Neutrophil (primary cell): ENCODE measurements around the gene C22orf31.

ENCODE experiments used
- H3K27ac ChIP-seq: fragments of 200-600 bp; sonication (generic); 2 replicates; pipeline ENCODE4 v1.5.1; 2016; ENCODE audit warnings: mild to moderate bottlenecking, moderate library complexity
- H3K27me3 ChIP-seq: fragments of 200-600 bp; sonication (generic); 2 replicates; pipeline ENCODE4 v1.6.0; 2016; ENCODE audit warnings: mild to moderate bottlenecking
- H3K36me3 ChIP-seq: fragments of 200-600 bp; sonication (generic); 2 replicates; pipeline ENCODE4 v1.5.1; 2017
- H3K4me1 ChIP-seq, 2 experiments: fragments of 200-600 bp in 1 of 2; sonication (generic) in 1 of 2; 1 replicate in 1 of 2; 2 replicates in 1 of 2; pipeline versions ENCODE4 v1.5.1 to v1.6.1; 2013 to 2016; ENCODE audit warnings: low read depth in 1 of 2, low read length in 1 of 2, mild to moderate bottlenecking in 1 of 2, moderate library complexity in 1 of 2; ENCODE audit not compliant: control insufficient read depth in 1 of 2, insufficient read depth in 1 of 2
- H3K4me3 ChIP-seq, 2 experiments: fragments of 200-600 bp in 1 of 2; sonication (generic) in 1 of 2; 1 replicate in 1 of 2; 2 replicates in 1 of 2; pipeline ENCODE4 v1.5.1; 2013 to 2016; ENCODE audit warnings: low read depth in 1 of 2, low read length in 1 of 2, mild to moderate bottlenecking in 1 of 2, moderate library complexity in 1 of 2
- H3K9me3 ChIP-seq: fragments of 200-600 bp; sonication (generic); 2 replicates; pipeline ENCODE4 v1.5.1; 2016
- CTCF ChIP-seq: fragments of 200-600 bp; sonication (generic); IDR thresholded peaks from 2 replicates; pipeline ENCODE4 v1.5.1; 2016; ENCODE audit warnings: antibody characterized with exemption

C22orf31 gene

GRCh38 chr22:29093501-29094300, 32.1 kb upstream of the C22orf31 start:
- Histone ChIP-seq H3K27me3 (peaks cover 30% of the 10 kb centered on the region), H3K9me3 (no peaks in the 10 kb centered on the region), H3K4me1 (peaks cover 0 to 5% of the 10 kb centered on the region in 2 experiments), H3K27ac (no peak overlapping the region), H3K36me3 (no peaks in the 10 kb centered on the region), H3K4me3 (no peak overlapping the region)
- no peak for TF ChIP-seq CTCF

GRCh38 chr22:29093030-29093429, 31.4 kb upstream of the C22orf31 start:
- Histone ChIP-seq H3K36me3 (no peaks in the 10 kb centered on the region), H3K4me1 (peaks cover 0 to 5% of the 10 kb centered on the region in 2 experiments), H3K4me3 (no peak overlapping the region), H3K9me3 (no peaks in the 10 kb centered on the region), H3K27me3 (peaks cover 34% of the 10 kb centered on the region), H3K27ac (no peak overlapping the region)
- no peak for TF ChIP-seq CTCF

GRCh38 chr22:29092243-29092642, 30.6 kb upstream of the C22orf31 start:
- Histone ChIP-seq H3K4me3 (no peak overlapping the region), H3K27me3 (peaks cover 34% of the 10 kb centered on the region), H3K27ac (no peak overlapping the region), H3K4me1 (peaks cover 0 to 5% of the 10 kb centered on the region in 2 experiments), H3K36me3 (no peaks in the 10 kb centered on the region), H3K9me3 (no peaks in the 10 kb centered on the region)
- no peak for TF ChIP-seq CTCF

GRCh38 chr22:29090039-29090438, 28.4 kb upstream of the C22orf31 start:
- H3K36me3 ChIP-seq = no peaks in the 10 kb centered on the region
- H3K9me3 ChIP-seq = no peaks in the 10 kb centered on the region
- peaks cover 40% of the 10 kb centered on the region for H3K27me3 ChIP-seq
- peaks cover 0 to 5% of the 10 kb centered on the region in 2 experiments for H3K4me1 ChIP-seq
- H3K27ac ChIP-seq = no peak overlapping the region
- H3K4me3 ChIP-seq = no peak overlapping the region
- TF ChIP-seq CTCF = no peak

- H3K4me3 ChIP-seq = no peak overlapping the region
- H3K27ac ChIP-seq = no peak overlapping the region
- peaks cover 1 to 6% of the 10 kb centered on the region in 2 experiments for H3K4me1 ChIP-seq
- no peak for TF ChIP-seq CTCF
- peaks cover 40% of the 10 kb centered on the region for H3K27me3 ChIP-seq
- H3K36me3 ChIP-seq = no peaks in the 10 kb centered on the region
- no peaks in the 10 kb centered on the region for H3K9me3 ChIP-seq
These were observed 27.9 kb upstream of the C22orf31 start for GRCh38 chr22:29089507-29089906.
